GM10847 (cell line): Measurements from ENCODE around the gene ZFP28.

Experiments
- POLR2A ChIP-seq: IDR thresholded peaks from 2 replicates; pipeline ENCODE4 v1.6.1; 2011; ENCODE audit not compliant: insufficient read length; ENCODE audit errors: extremely low read depth

Gene ZFP28

GRCh38 chr19:56577719-56578602 lies 39.2 kb downstream of the ZFP28 start:
- TF ChIP-seq POLR2A = no peak

GRCh38 chr19:56594446-56594782 lies 55.7 kb downstream of the ZFP28 start:
- no peak for TF ChIP-seq POLR2A

- TF ChIP-seq POLR2A = peak; percentile 39
Measured at GRCh38 chr19:56594783-56595547, 56.2 kb downstream of the ZFP28 start, which contains the start of gene ZNF71. TSS of gene ZNF71 (plus strand) at chr19:56595302. CDS start at chr19:56601559, 6,257 bp downstream.

GRCh38 chr19:56595548-56595899 lies 56.8 kb downstream of the ZFP28 start:
- no peak for TF ChIP-seq POLR2A

- TF ChIP-seq POLR2A = no peak
Measured at GRCh38 chr19:56596676-56597075, 57.9 kb downstream of the ZFP28 start.

- TF ChIP-seq POLR2A = no peak
Measured at GRCh38 chr19:56597696-56598095, 58.9 kb downstream of the ZFP28 start.

- no peak for TF ChIP-seq POLR2A
Measured at GRCh38 chr19:56601375-56601774, 62.6 kb downstream of the ZFP28 start.

- no peak for TF ChIP-seq POLR2A
Measured at GRCh38 chr19:56603829-56604228, 65.1 kb downstream of the ZFP28 start.
